ENCODE measurements around the gene TMEM220. TPM values are rescaled to one million over a fixed set of nuclear protein-coding genes. Genes with fewer than 3 reads are reported as not detected.

Gene TMEM220
- total RNA-seq, 2 donors from 2014 or later, result 1.4 to 10.9 TPM

GRCh38 chr17:10777131-10777807 is 47.4 kb upstream of the TMEM220 start:
- H3K27me3 ChIP-seq (ENCODE audit: control insufficient read depth, insufficient read depth, low read length, poor library complexity, severe bottlenecking), result no peaks in the 10 kb centered on the region
- H3K9ac ChIP-seq (ENCODE audit: extremely low read depth, low read length, poor library complexity, severe bottlenecking), result no peak overlapping the region
- Mint-ChIP-seq H3K36me3 (ENCODE audit: low read depth) (peaks cover 4% of the 10 kb centered on the region), H3K27ac (no peak overlapping the region), H3K9me3 (peaks cover 14% of the 10 kb centered on the region), H3K4me1 (peaks cover 9% of the 10 kb centered on the region), H3K4me3 (no peak overlapping the region), H3K27me3 (ENCODE audit: insufficient read depth) (peaks cover 4% of the 10 kb centered on the region)
- 96 to 98% methylated on average over 7 to 11 of the region's 11 CpGs for WGBS, 2 experiments (ENCODE audit: insufficient coverage in 1 of 2, insufficient read length in 1 of 2)
- TF ChIP-seq, protein P1, sequence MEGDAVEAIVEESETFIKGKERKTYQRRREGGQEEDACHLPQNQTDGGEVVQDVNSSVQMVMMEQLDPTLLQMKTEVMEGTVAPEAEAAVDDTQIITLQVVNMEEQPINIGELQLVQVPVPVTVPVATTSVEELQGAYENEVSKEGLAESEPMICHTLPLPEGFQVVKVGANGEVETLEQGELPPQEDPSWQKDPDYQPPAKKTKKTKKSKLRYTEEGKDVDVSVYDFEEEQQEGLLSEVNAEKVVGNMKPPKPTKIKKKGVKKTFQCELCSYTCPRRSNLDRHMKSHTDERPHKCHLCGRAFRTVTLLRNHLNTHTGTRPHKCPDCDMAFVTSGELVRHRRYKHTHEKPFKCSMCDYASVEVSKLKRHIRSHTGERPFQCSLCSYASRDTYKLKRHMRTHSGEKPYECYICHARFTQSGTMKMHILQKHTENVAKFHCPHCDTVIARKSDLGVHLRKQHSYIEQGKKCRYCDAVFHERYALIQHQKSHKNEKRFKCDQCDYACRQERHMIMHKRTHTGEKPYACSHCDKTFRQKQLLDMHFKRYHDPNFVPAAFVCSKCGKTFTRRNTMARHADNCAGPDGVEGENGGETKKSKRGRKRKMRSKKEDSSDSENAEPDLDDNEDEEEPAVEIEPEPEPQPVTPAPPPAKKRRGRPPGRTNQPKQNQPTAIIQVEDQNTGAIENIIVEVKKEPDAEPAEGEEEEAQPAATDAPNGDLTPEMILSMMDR (conservative IDR thresholded peaks at IDR 0.05), result no peak
- H3K9me3 ChIP-seq (ENCODE audit: control insufficient read depth, low read length), result peaks cover 18% of the 10 kb centered on the region
- no peaks in the 10 kb centered on the region for H3K36me3 ChIP-seq (ENCODE audit: control insufficient read depth, insufficient read depth, low read length)
- H3K4me3 ChIP-seq (ENCODE audit: low read length), result no peak overlapping the region
- no peaks in the 10 kb centered on the region for H3K4me1 ChIP-seq (ENCODE audit: control insufficient read depth, insufficient read depth, low read length)
- H3K27ac ChIP-seq (ENCODE audit: low read depth, low read length), result no peak overlapping the region
- DNase-seq, result peak; percentile 29

- peak; percentile 7 for DNase-seq
- Histone ChIP-seq H3K27me3 (ENCODE audit: control insufficient read depth, insufficient read depth, low read length, poor library complexity, severe bottlenecking) (no peaks in the 10 kb centered on the region), H3K4me1 (ENCODE audit: control insufficient read depth, insufficient read depth, low read length) (no peaks in the 10 kb centered on the region), H3K9me3 (ENCODE audit: control insufficient read depth, low read length) (peaks cover 26% of the 10 kb centered on the region), H3K4me3 (ENCODE audit: low read length) (no peak overlapping the region), H3K36me3 (ENCODE audit: control insufficient read depth, insufficient read depth, low read length) (no peaks in the 10 kb centered on the region), H3K27ac (ENCODE audit: low read depth, low read length) (no peak overlapping the region), H3K9ac (ENCODE audit: extremely low read depth, low read length, poor library complexity, severe bottlenecking) (no peak overlapping the region)
- Mint-ChIP-seq H3K4me1 (peaks cover 9% of the 10 kb centered on the region), H3K27me3 (ENCODE audit: insufficient read depth) (peaks cover 4% of the 10 kb centered on the region), H3K27ac (no peak overlapping the region), H3K4me3 (no peak overlapping the region), H3K9me3 (peaks cover 14% of the 10 kb centered on the region), H3K36me3 (ENCODE audit: low read depth) (peaks cover 4% of the 10 kb centered on the region)
- 90 to 100% methylated on average over 1 of the region's 2 CpGs for WGBS, 2 experiments (ENCODE audit: insufficient coverage in 1 of 2, insufficient read length in 1 of 2)
- TF ChIP-seq, protein P1 (conservative IDR thresholded peaks at IDR 0.05), result no peak
These were observed 46.6 kb upstream of the TMEM220 start for GRCh38 chr17:10776381-10776780.

DNA sequence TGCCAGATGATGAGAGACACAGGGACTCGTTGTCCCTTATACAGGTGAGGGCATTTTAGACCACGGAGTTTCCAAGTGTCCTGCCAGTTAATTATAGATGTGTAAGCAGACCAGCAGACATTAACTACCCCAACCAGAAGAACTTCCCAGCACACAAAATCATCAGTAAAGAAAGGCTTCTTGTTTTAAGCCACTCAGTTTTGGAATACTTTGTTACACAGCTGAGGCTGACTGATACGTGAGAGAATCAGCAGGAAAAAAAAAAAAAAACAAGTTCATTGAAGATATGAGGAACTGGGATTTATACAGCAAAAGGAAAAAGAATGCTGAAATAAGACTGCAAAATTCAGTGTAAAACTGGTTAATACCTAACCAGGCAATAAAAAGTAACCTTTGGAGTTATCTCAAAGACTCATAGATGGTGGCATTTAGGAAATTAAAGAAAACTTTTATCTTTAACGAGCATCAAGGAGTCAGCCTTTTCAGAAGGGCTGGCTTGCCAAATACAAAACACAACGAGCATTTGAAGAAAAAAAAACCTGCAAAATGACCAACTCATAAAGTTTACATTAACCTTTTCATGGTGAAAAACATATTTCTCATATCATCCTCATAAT is 46.0 kb upstream of the TMEM220 start:
- H3K27me3 Mint-ChIP-seq (ENCODE audit: insufficient read depth), result peaks cover 4% of the 10 kb centered on the region
- H3K9me3 ChIP-seq (ENCODE audit: control insufficient read depth, low read length), result peaks cover 28% of the 10 kb centered on the region
- no peaks in the 10 kb centered on the region for H3K27me3 ChIP-seq (ENCODE audit: control insufficient read depth, insufficient read depth, low read length, poor library complexity, severe bottlenecking)
- H3K4me1 ChIP-seq (ENCODE audit: control insufficient read depth, insufficient read depth, low read length), result no peaks in the 10 kb centered on the region
- H3K27ac Mint-ChIP-seq, result no peak overlapping the region
- H3K4me1 Mint-ChIP-seq, result peaks cover 9% of the 10 kb centered on the region
- DNase-seq, result no peak
- TF ChIP-seq, protein P1 (conservative IDR thresholded peaks at IDR 0.05), result no peak
- no peak overlapping the region for H3K9ac ChIP-seq (ENCODE audit: extremely low read depth, low read length, poor library complexity, severe bottlenecking)
- no peaks in the 10 kb centered on the region for H3K36me3 ChIP-seq (ENCODE audit: control insufficient read depth, insufficient read depth, low read length)
- H3K9me3 Mint-ChIP-seq, result peaks cover 14% of the 10 kb centered on the region
- no peak overlapping the region for H3K27ac ChIP-seq (ENCODE audit: low read depth, low read length)
- H3K4me3 ChIP-seq (ENCODE audit: low read length), result no peak overlapping the region
- 88 to 95% methylated on average over 2 to 5 of the region's 5 CpGs for WGBS, 2 experiments (ENCODE audit: insufficient coverage in 1 of 2, insufficient read length in 1 of 2)
- H3K4me3 Mint-ChIP-seq, result no peak overlapping the region
- H3K36me3 Mint-ChIP-seq (ENCODE audit: low read depth), result peaks cover 4% of the 10 kb centered on the region
